HFFc6 (cell line): ENCODE results near the gene FGF3. TPM values are rescaled to one million over a fixed set of nuclear protein-coding genes. Genes with fewer than 3 reads are reported as not detected.

Experiments used
- DNase-seq: peaks from one replicate; pipeline ENCODE4 v3.0.0-alpha.2; 2018
- H3K27ac Mint-ChIP-seq: 2 replicates; pipeline ENCODE4 v1.8.0; 2020; ENCODE audit warnings: mild to moderate bottlenecking, mixed read lengths
- H3K27me3 Mint-ChIP-seq: 2 replicates; pipeline ENCODE4 v1.8.0; 2021; ENCODE audit warnings: mild to moderate bottlenecking, moderate library complexity, mixed read lengths; ENCODE audit not compliant: insufficient read depth
- H3K36me3 Mint-ChIP-seq: 2 replicates; pipeline ENCODE4 v1.8.0; 2021; ENCODE audit warnings: low read depth, mixed read lengths
- H3K4me1 Mint-ChIP-seq: 2 replicates; pipeline ENCODE4 v1.8.0; 2020; ENCODE audit warnings: low read depth, mixed read lengths
- H3K4me3 Mint-ChIP-seq: 2 replicates; pipeline ENCODE4 v1.8.0; 2020; ENCODE audit warnings: mild to moderate bottlenecking, moderate library complexity, mixed read lengths
- H3K9me3 Mint-ChIP-seq: 2 replicates; pipeline ENCODE4 v1.8.0; 2020; ENCODE audit warnings: mild to moderate bottlenecking, mixed read lengths
- total RNA-seq, 6 experiments: library from RNA; stranded (reverse); fragmentation: NEBNext Ultra II Directional; extraction: Animal tissue kit (Norgen Biotek cat#: 25700); gene quantifications; 2 replicates in 1 of 6; 3 replicates in 5 of 6; pipeline ENCODE4 v1.2.3, GENCODE V29; 2021
- TF ChIP-seq, protein P1 (sequence below): fragments of 200-600 bp; sonication (generic); IDR thresholded peaks from 2 replicates; pipeline ENCODE4 v1.5.0; 2021; ENCODE audit warnings: antibody characterized with exemption, mild to moderate bottlenecking

The FGF3 gene
- total RNA-seq, 6 experiments from 2014 or later = not detected

DNA sequence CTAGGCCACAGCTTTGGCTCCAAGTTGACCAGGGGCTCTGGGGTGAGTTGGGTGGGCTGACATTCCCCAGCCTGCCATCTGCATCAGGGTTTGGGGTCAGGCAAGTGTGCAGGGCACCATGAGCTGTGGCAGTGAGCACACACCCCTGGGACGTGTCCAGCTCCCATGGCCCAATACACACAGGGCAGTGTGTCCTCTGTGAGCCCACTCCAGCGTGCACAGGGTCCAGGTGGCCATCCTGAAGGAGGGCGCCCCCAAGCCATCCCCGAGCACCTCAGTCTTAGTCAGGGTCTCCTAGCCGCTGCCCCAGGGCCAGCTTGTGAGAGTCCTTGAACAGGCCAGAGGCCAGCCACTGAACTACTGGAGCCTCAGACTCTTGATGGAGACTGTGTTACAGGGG is 1.2 kb upstream of the FGF3 start:
- H3K4me1 Mint-ChIP-seq = no peaks in the 10 kb centered on the region
- peaks cover 39% of the 10 kb centered on the region for H3K27me3 Mint-ChIP-seq
- H3K27ac Mint-ChIP-seq = no peak overlapping the region
- DNase-seq = no peak
- no peak overlapping the region for H3K4me3 Mint-ChIP-seq
- H3K9me3 Mint-ChIP-seq = no peaks in the 10 kb centered on the region
- H3K36me3 Mint-ChIP-seq = no peaks in the 10 kb centered on the region
- TF ChIP-seq, protein P1, sequence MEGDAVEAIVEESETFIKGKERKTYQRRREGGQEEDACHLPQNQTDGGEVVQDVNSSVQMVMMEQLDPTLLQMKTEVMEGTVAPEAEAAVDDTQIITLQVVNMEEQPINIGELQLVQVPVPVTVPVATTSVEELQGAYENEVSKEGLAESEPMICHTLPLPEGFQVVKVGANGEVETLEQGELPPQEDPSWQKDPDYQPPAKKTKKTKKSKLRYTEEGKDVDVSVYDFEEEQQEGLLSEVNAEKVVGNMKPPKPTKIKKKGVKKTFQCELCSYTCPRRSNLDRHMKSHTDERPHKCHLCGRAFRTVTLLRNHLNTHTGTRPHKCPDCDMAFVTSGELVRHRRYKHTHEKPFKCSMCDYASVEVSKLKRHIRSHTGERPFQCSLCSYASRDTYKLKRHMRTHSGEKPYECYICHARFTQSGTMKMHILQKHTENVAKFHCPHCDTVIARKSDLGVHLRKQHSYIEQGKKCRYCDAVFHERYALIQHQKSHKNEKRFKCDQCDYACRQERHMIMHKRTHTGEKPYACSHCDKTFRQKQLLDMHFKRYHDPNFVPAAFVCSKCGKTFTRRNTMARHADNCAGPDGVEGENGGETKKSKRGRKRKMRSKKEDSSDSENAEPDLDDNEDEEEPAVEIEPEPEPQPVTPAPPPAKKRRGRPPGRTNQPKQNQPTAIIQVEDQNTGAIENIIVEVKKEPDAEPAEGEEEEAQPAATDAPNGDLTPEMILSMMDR = no peak

DNA sequence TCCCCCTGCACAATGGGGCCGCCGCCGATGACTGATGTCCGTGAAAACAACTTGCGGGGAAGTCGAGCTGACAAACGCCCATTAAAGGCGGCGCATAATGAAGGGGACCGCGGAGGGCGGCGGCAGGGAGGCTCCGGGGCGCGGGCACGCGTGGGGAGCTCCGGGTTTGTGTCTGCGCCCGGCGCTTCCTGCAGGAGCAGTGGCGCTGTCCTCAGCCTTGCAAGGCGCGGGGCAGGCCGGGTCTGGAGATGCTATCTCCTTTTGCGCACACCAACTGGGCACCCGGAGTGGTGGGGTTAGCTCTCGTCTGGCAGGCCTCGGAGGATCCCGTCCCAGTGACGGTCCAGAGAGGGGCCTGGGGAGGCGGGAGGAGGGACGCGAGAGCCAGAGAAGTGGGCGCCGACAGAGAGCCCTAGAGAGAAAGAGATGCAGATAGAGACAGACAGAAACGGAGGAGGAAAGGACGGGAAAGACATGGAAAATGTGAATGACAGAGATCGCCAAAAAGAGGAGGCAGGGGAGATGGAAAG is 390 bp upstream of the FGF3 start:
- DNase-seq = no peak
- no peak overlapping the region for H3K27ac Mint-ChIP-seq

GRCh38 chr11:69818231-69818602 is 999 bp downstream of the FGF3 start:
- no peaks in the 10 kb centered on the region for H3K9me3 Mint-ChIP-seq
- TF ChIP-seq, protein P1 = no peak
- H3K27me3 Mint-ChIP-seq = peaks cover 33% of the 10 kb centered on the region
- no peaks in the 10 kb centered on the region for H3K36me3 Mint-ChIP-seq
- H3K4me3 Mint-ChIP-seq = no peak overlapping the region
- H3K4me1 Mint-ChIP-seq = no peaks in the 10 kb centered on the region
- no peak overlapping the region for H3K27ac Mint-ChIP-seq
- DNase-seq = no peak

More for the DNA sequence above, 390 bp upstream of the FGF3 start:
- Mint-ChIP-seq H3K36me3 (no peaks in the 10 kb centered on the region), H3K4me1 (no peaks in the 10 kb centered on the region), H3K4me3 (no peak overlapping the region), H3K27me3 (peaks cover 39% of the 10 kb centered on the region), H3K9me3 (no peaks in the 10 kb centered on the region)
- TF ChIP-seq, protein P1 = no peak

DNA sequence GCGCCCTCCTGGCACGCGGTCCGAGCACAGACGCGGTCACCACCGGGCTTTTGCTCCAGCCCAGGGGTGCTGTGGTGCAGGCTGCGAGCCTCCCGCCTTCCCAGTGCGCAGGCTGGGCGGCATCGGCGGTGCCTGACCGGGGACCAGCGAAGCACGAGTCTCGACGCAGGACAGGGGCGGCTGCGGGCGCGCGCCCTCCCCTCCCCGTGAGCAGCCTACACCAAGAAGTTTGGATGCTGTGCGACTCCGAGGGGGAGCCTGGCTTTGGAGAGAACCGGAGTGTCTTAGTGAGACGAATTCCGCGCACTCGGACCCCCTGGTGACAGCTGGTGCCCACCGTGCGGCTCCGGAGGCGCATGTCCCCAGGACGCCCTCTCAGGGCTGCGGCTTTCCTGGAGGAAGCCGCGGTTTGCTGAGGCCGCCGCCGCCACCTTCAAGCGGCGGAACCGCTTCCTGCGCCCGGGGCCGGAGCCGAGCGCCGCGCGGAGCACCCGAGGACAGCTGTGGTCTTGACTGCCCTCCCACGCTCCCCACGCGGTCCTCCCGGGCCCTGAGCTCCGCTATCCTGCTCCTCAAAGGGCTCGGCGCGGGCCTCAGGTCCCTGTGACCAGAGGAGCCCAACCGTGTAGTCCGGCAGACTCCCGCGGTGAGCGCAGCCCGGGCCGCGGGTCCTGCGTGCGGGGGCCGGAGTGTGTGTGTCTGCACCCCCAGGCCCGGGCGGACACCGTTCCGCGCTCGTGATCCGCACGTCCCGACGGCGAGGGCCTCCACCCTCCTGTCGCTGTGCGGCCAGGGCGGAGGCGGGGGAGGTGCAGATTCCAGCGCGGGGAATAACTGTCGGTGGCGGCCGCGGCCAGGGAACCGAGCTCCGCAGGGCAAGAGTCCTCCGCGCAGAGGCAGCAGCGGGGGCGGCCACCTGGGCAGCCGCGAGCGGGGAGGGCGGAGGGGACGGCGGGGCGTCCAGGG is 1.7 kb downstream of the FGF3 start:
- DNase-seq = no peak
- TF ChIP-seq, protein P1 = no peak
- Mint-ChIP-seq H3K27ac (no peak overlapping the region), H3K4me3 (no peak overlapping the region), H3K9me3 (no peaks in the 10 kb centered on the region), H3K4me1 (no peaks in the 10 kb centered on the region), H3K27me3 (peaks cover 28% of the 10 kb centered on the region), H3K36me3 (no peaks in the 10 kb centered on the region)

DNA sequence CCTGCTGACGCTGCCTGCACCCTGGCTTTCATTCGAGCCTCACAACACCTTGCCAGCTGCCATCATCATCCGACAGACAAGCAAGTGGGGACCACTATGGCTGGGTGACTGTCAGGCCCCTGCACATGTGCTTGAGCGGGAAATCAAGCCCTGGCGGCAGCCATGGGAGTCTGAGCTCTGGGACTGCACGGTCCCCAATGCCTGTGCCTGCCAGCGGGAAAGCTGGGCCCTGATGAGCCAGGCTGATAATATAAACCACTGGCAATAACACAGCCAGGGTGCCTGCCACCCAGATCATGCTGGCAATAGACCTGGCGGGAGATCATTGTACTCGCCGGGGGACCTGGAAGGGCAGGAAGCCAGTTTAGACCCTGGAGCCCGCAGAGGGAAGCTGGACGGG is 2.5 kb downstream of the FGF3 start:
- DNase-seq = no peak
- TF ChIP-seq, protein P1 = no peak
- H3K36me3 Mint-ChIP-seq = no peaks in the 10 kb centered on the region
- no peak overlapping the region for H3K4me3 Mint-ChIP-seq
- H3K27ac Mint-ChIP-seq = no peak overlapping the region
- H3K9me3 Mint-ChIP-seq = no peaks in the 10 kb centered on the region
- H3K27me3 Mint-ChIP-seq = peaks cover 28% of the 10 kb centered on the region
- H3K4me1 Mint-ChIP-seq = no peaks in the 10 kb centered on the region
